ENCODE data around the gene NIBAN1. TPM values are rescaled to one million over a fixed set of nuclear protein-coding genes. Genes with fewer than 3 reads are reported as not detected.

NIBAN1 gene
- total RNA-seq, 2 donors from 2014 or later = 23.7 to 58.8 TPM

Other genes starting within 250 kb of the NIBAN1 start
- gene EDEM3, start 219.7 kb downstream of the NIBAN1 start, total RNA-seq = 10 to 100 TPM; 11.7 to 20.4 TPM
- gene RNF2, start 71.0 kb upstream of the NIBAN1 start, total RNA-seq = 10 to 100 TPM; 12.8 to 21.5 TPM
- gene TRMT1L, start 182.4 kb upstream of the NIBAN1 start, total RNA-seq = 10 to 100 TPM; 23.7 to 30.2 TPM
- gene SWT1, start 182.7 kb upstream of the NIBAN1 start, total RNA-seq = 1 to 10 TPM; 5.2 to 9.4 TPM

Measured in activated T-helper 17 cell treated with anti-CD3 and anti-CD28 coated beads, Interleukin-2, amount 50 U/mL, for 72 hours (primary cell).